Loucy (cell line): ENCODE measurements around the gene AKAP9.

ENCODE experiments used
- CTCF ChIP-seq: fragments of 200-600 bp; sonication (generic); conservative IDR thresholded peaks from 2 replicates; pipeline ENCODE4 v1.5.1; 2014; ENCODE audit warnings: mild to moderate bottlenecking, antibody characterized with exemption, low read length
- EZH2phosphoT487 ChIP-seq: fragments of 200-600 bp; IDR thresholded peaks from 2 replicates; pipeline ENCODE4 v1.6.1; 2018; ENCODE audit warnings: antibody characterized with exemption, mild to moderate bottlenecking, moderate library complexity, borderline replicate concordance

GRCh38 chr7:92100534-92100933, 159.9 kb downstream of the AKAP9 start:
- no peak for TF ChIP-seq CTCF
- no peak for TF ChIP-seq EZH2phosphoT487
